IMR-90 (cell line): ENCODE measurements around the gene TENM4. TPM values are rescaled to one million over a fixed set of nuclear protein-coding genes. Genes with fewer than 3 reads are reported as not detected.

Experiments
- ATAC-seq: fragments of 200-7000 bp; cut with Tn5 transposase; 2 replicates; pipeline ENCODE4 v1.9.1; 2020; ENCODE audit warnings: low read depth, mild to moderate bottlenecking, moderate library complexity
- BruUV-seq: library from RNA; stranded (reverse); fragments of 400-500 nt; replicated peaks from 2 replicates; lab custom pipeline; 2021; lab: Mats Ljungman, UMichigan
- CTCF ChIA-PET: fragments of 300-600 bp; formaldehyde crosslinking; extraction: SDS; loops from one replicate; lab custom pipeline; 2021; ENCODE audit warnings: antibody characterized with exemption; lab: Yijun Ruan, JAX
- POLR2A ChIA-PET: fragments of 300-600 bp; sonication (Branson Sonifier 250); formaldehyde crosslinking; loops from one replicate; lab custom pipeline; 2022; ENCODE audit warnings: antibody characterized with exemption; ENCODE audit not compliant: unreplicated experiment; lab: Charles Lee
- DNase-seq: peaks from one replicate; pipeline ENCODE4 v3.0.0; 2013
- H2AFZ ChIP-seq: replicated peaks from 2 replicates; pipeline ENCODE3; 2013; ENCODE audit warnings: low read length, mild to moderate bottlenecking; ENCODE audit not compliant: poor library complexity
- H2AK5ac ChIP-seq: 2 replicates; pipeline ENCODE4 v1.6.1; 2013; ENCODE audit warnings: low read depth, low read length, inconsistent platforms
- H2AK9ac ChIP-seq: replicated peaks from 2 replicates; pipeline ENCODE3; 2013; ENCODE audit warnings: mild to moderate bottlenecking, low read depth, low read length, moderate library complexity; ENCODE audit not compliant: poor library complexity
- H2BK120ac ChIP-seq: 2 replicates; pipeline ENCODE4 v1.6.1; 2013; ENCODE audit warnings: low read depth, low read length, inconsistent platforms
- H2BK15ac ChIP-seq: 3 replicates; pipeline ENCODE4 v1.6.1; 2013; ENCODE audit warnings: low read depth, low read length, inconsistent platforms
- H2BK20ac ChIP-seq: 2 replicates; pipeline ENCODE4 v1.6.1; 2013; ENCODE audit warnings: low read depth, mild to moderate bottlenecking, inconsistent platforms, low read length, moderate library complexity
- H2BK5ac ChIP-seq: 2 replicates; pipeline ENCODE4 v1.6.1; 2013; ENCODE audit warnings: mild to moderate bottlenecking, low read depth, low read length, inconsistent platforms; ENCODE audit not compliant: poor library complexity, severe bottlenecking
- H3K14ac ChIP-seq: replicated peaks from 2 replicates; pipeline ENCODE4 v1.6.1; 2013; ENCODE audit warnings: low read depth, low read length, inconsistent platforms
- H3K18ac ChIP-seq: 2 replicates; pipeline ENCODE4 v1.6.1; 2013; ENCODE audit warnings: low read depth, low read length, control low read depth
- H3K23ac ChIP-seq: 2 replicates; pipeline ENCODE4 v1.6.1; 2013; ENCODE audit warnings: low read depth, low read length, inconsistent platforms
- H3K27ac ChIP-seq: 2 replicates; pipeline ENCODE4 v1.5.1; 2013; ENCODE audit warnings: mild to moderate bottlenecking, control low read depth, low read length; ENCODE audit not compliant: insufficient read depth
- H3K27me3 ChIP-seq: 2 replicates; pipeline ENCODE4 v1.6.1; 2013; ENCODE audit warnings: low read length; ENCODE audit not compliant: control insufficient read depth, insufficient read depth
- H3K36me3 ChIP-seq: 2 replicates; pipeline ENCODE4 v1.6.1; 2013; ENCODE audit warnings: low read length, mixed read lengths; ENCODE audit not compliant: control insufficient read depth, insufficient read depth
- H3K4ac ChIP-seq: 2 replicates; pipeline ENCODE4 v1.6.1; 2013; ENCODE audit warnings: low read depth, low read length, inconsistent platforms
- H3K4me1 ChIP-seq: 2 replicates; pipeline ENCODE4 v1.6.1; 2013; ENCODE audit warnings: low read length, mixed read lengths; ENCODE audit not compliant: control insufficient read depth, insufficient read depth
- H3K4me2 ChIP-seq: 2 replicates; pipeline ENCODE4 v1.6.1; 2013; ENCODE audit warnings: low read depth, mild to moderate bottlenecking, control low read depth, low read length, moderate library complexity
- H3K4me3 ChIP-seq: 2 replicates; pipeline ENCODE4 v1.5.1; 2013; ENCODE audit warnings: low read depth, mild to moderate bottlenecking, control low read depth, low read length, moderate library complexity; ENCODE audit not compliant: insufficient read depth
- H3K56ac ChIP-seq: 2 replicates; pipeline ENCODE4 v1.6.1; 2013; ENCODE audit warnings: low read length, inconsistent platforms; ENCODE audit not compliant: insufficient read depth; ENCODE audit errors: extremely low read depth
- H3K79me1 ChIP-seq, 2 experiments: 2 replicates each; pipeline ENCODE4 v1.6.1; 2013; ENCODE audit warnings: low read length in 2 of 2, inconsistent platforms in 1 of 2, low read depth in 1 of 2
- H3K9ac ChIP-seq: 2 replicates; pipeline ENCODE4 v1.6.1; 2013; ENCODE audit warnings: low read depth, low read length, control low read depth
- H3K9me1 ChIP-seq: 2 replicates; pipeline ENCODE4 v1.6.1; 2013; ENCODE audit warnings: low read length, inconsistent platforms; ENCODE audit not compliant: insufficient read depth
- H3K9me3 ChIP-seq: 2 replicates; pipeline ENCODE4 v1.6.1; 2013; ENCODE audit warnings: low read length; ENCODE audit not compliant: control insufficient read depth, insufficient read depth
- H4K20me1 ChIP-seq: 2 replicates; pipeline ENCODE4 v1.6.1; 2013; ENCODE audit warnings: low read length, inconsistent platforms; ENCODE audit not compliant: insufficient read depth
- H4K5ac ChIP-seq: 2 replicates; pipeline ENCODE4 v1.6.1; 2013; ENCODE audit warnings: mild to moderate bottlenecking, low read depth, low read length, control low read depth
- H4K8ac ChIP-seq, 2 experiments: 2 replicates each; pipeline ENCODE4 v1.6.1; 2013; ENCODE audit warnings: low read depth in 2 of 2, low read length in 2 of 2, control low read depth in 1 of 2, inconsistent platforms in 1 of 2
- H4K91ac ChIP-seq: 2 replicates; pipeline ENCODE4 v1.6.1; 2013; ENCODE audit warnings: low read depth, low read length, inconsistent platforms; ENCODE audit not compliant: insufficient read depth
- BHLHE40 ChIP-seq: fragments of 150-350 bp; IDR thresholded peaks from 2 replicates; pipeline ENCODE4 v1.6.1; 2016; ENCODE audit warnings: mild to moderate bottlenecking, low read depth, low read length
- CEBPB ChIP-seq: IDR thresholded peaks from 2 replicates; pipeline ENCODE4 v1.6.1; 2012; ENCODE audit warnings: low read depth, low read length, improper control_type of control experiment
- CHD1 ChIP-seq: IDR thresholded peaks from 2 replicates; pipeline ENCODE4 v1.6.1; 2012; ENCODE audit warnings: low read depth, low read length, improper control_type of control experiment
- CTCF ChIP-seq: conservative IDR thresholded peaks from 2 replicates; pipeline ENCODE4 v1.5.1; 2012; ENCODE audit warnings: mild to moderate bottlenecking, low read depth, low read length, improper control_type of control experiment
- ELK1 ChIP-seq: fragments of 150-350 bp; IDR thresholded peaks from 2 replicates; pipeline ENCODE4 v1.6.1; 2016; ENCODE audit warnings: low read depth, mild to moderate bottlenecking, low read length, moderate library complexity, borderline replicate concordance
- FOS ChIP-seq: fragments of 150-350 bp; IDR thresholded peaks from 2 replicates; pipeline ENCODE4 v1.6.1; 2016; ENCODE audit warnings: low read depth, low read length
- MXI1 ChIP-seq: IDR thresholded peaks from 2 replicates; pipeline ENCODE4 v1.6.1; 2012; ENCODE audit warnings: low read depth, mild to moderate bottlenecking, low read length, moderate library complexity, borderline replicate concordance
- POLR2A ChIP-seq: IDR thresholded peaks from 2 replicates; pipeline ENCODE4 v1.6.1; 2012; ENCODE audit warnings: mild to moderate bottlenecking, low read depth, low read length
- RAD21 ChIP-seq: IDR thresholded peaks from 2 replicates; pipeline ENCODE4 v1.6.1; 2012; ENCODE audit warnings: low read length, improper control_type of control experiment
- USF2 ChIP-seq: fragments of 150-350 bp; IDR thresholded peaks from 2 replicates; pipeline ENCODE4 v1.6.1; 2017; ENCODE audit warnings: mild to moderate bottlenecking, antibody characterized with exemption, low read length, low read depth
- WGBS, 2 experiments: methylation state at CpG; one replicate each; pipeline versions ENCODE4 v1.1.5 to v1.1.7; 2013; ENCODE audit warnings: missing lambda C conversion rate in 2 of 2; ENCODE audit not compliant: insufficient read length in 1 of 2; ENCODE audit errors: extremely low coverage in 2 of 2; 5-methylcytosine and 5-hydroxymethylcytosine counted together
- dilution Hi-C: fragments of 300-500 bp; cut with HindIII; formaldehyde crosslinking; loops from one replicate; pipeline ENCODE4 v1.14.3; 2018; ENCODE audit warnings: low sequenced_read_pairs; ENCODE audit not compliant: unreplicated experiment
- in situ Hi-C: fragments of 300-500 bp; cut with MboI; formaldehyde crosslinking; loops from 3 replicates; pipeline ENCODE4 v1.14.3; 2019; ENCODE audit warnings: low sequenced_read_pairs, inconsistent platforms, mixed read lengths
- intact Hi-C: fragments of 100-400 bp; cut with micrococcal nuclease; formaldehyde crosslinking; loops from 2 replicates; pipeline ENCODE4 v1.10.0; 2022
- polyA plus RNA-seq, 3 experiments: library from polyadenylated mRNA; depleted of rRNA; stranded (reverse); fragments of >200 nt; gene quantifications; 2 replicates each; pipeline ENCODE4 v1.2.3, GENCODE V29; 2012; ENCODE audit warnings: low replicate concordance in 1 of 3
- total RNA-seq: library from RNA; depleted of rRNA; stranded (reverse); fragments of >200 nt; gene quantifications from 2 replicates; pipeline ENCODE4 v1.2.3, GENCODE V29; 2012

TENM4 gene
- total and polyA plus RNA-seq, 2 of the 4 experiments (the other 2 are of a cell fraction) = 7.4 to 9.0 TPM

- Histone ChIP-seq H3K36me3 (no peaks in the 10 kb centered on the region), H3K9me1 (no peaks in the 10 kb centered on the region), H3K4ac (no peak overlapping the region), H3K79me1 (no peaks in the 10 kb centered on the region), H4K91ac (no peak overlapping the region), H2AK5ac (no peak overlapping the region), H3K9me3 (no peaks in the 10 kb centered on the region), H3K18ac (no peak overlapping the region), H4K5ac (no peak overlapping the region), H3K4me1 (no peaks in the 10 kb centered on the region), H3K9ac (no peak overlapping the region), H2BK120ac (no peak overlapping the region), H2BK15ac (no peak overlapping the region), H2BK20ac (no peak overlapping the region), H2BK5ac (no peak overlapping the region), H4K20me1 (no peaks in the 10 kb centered on the region), H4K8ac (no peak overlapping the region), H3K27me3 (no peaks in the 10 kb centered on the region), H3K4me3 (no peak overlapping the region), H3K4me2 (no peak overlapping the region), H3K23ac (no peak overlapping the region), H3K27ac (no peak overlapping the region), H3K56ac (no peak overlapping the region), H2AK9ac (no peak overlapping the region), H3K14ac (no peak overlapping the region), H2AFZ (no peak overlapping the region)
- DNase-seq (no peak), ATAC-seq (no peak)
- POLR2A ChIA-PET = no interaction called here
- in situ Hi-C loops = no loop called here
- WGBS, 2 experiments = no CpG with 5 or more reads among the region's 3 CpGs
- CTCF ChIA-PET = no interaction called here
- dilution Hi-C loops = no loop called here
- BruUV-seq = no TSS peak
- intact Hi-C loops = no loop called here
- TF ChIP-seq CHD1 (no peak), CTCF (no peak), POLR2A (no peak), CEBPB (no peak), FOS (no peak), RAD21 (no peak), MXI1 (no peak), BHLHE40 (no peak), USF2 (no peak), ELK1 (no peak)
Observed at GRCh38 chr11:79340535-79340934, 100.3 kb downstream of the TENM4 start.
